HUES64 (cell line): ENCODE data around the gene PAXX.

Experiments used
- H3K27ac ChIP-seq: 2 replicates; pipeline ENCODE4 v1.7.0; 2013; ENCODE audit warnings: low read depth, low read length, inconsistent platforms
- H3K27me3 ChIP-seq: 2 replicates; pipeline ENCODE4 v1.6.1; 2013; ENCODE audit warnings: mild to moderate bottlenecking, low read length; ENCODE audit not compliant: insufficient read depth
- H3K36me3 ChIP-seq: 2 replicates; pipeline ENCODE4 v1.6.1; 2013; ENCODE audit warnings: mild to moderate bottlenecking, low read length; ENCODE audit not compliant: insufficient read depth
- H3K4me1 ChIP-seq: 2 replicates; pipeline ENCODE4 v1.6.1; 2013; ENCODE audit warnings: mild to moderate bottlenecking, low read length, moderate library complexity; ENCODE audit not compliant: insufficient read depth
- H3K4me3 ChIP-seq: 2 replicates; pipeline ENCODE4 v1.5.1; 2013; ENCODE audit warnings: mild to moderate bottlenecking, low read length, moderate library complexity
- H3K9ac ChIP-seq: 2 replicates; pipeline ENCODE4 v1.6.1; 2013; ENCODE audit warnings: mild to moderate bottlenecking, low read depth, low read length
- H3K9me3 ChIP-seq: 2 replicates; pipeline ENCODE4 v1.6.1; 2013; ENCODE audit warnings: low read depth, low read length; ENCODE audit not compliant: insufficient read depth
- WGBS: fragments of 150-250, 120-280 bp; methylation state at CpG from one replicate; pipeline ENCODE4 v1.1.7; 2013; ENCODE audit warnings: missing lambda C conversion rate; 5-methylcytosine and 5-hydroxymethylcytosine counted together

PAXX gene

GRCh38 chr9:136955202-136955942 is 36.9 kb upstream of the PAXX start:
- H3K36me3 ChIP-seq = no peaks in the 10 kb centered on the region

DNA sequence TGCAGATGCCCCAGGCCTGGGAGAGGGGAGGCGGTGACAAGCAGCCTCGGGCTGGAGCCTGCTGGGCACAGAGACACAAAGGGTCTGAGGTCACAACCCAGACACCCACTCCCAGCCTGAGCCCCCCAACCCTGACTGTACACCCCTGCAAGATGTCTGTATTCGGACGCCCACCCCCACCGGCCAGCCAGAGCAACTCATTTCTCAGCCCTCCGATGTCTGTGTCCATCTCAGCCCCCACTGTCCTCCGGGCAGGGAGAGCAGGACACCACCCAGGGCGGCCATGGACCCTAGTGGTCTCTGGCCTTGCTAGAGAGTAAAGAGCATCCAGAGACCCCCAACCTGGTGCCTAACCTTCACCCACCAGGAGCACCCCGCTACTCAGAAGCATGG is 36.3 kb upstream of the PAXX start:
- H3K9ac ChIP-seq = no peak overlapping the region
- no peaks in the 10 kb centered on the region for H3K27me3 ChIP-seq
- no peaks in the 10 kb centered on the region for H3K9me3 ChIP-seq
- H3K27ac ChIP-seq = no peak overlapping the region
- no peaks in the 10 kb centered on the region for H3K36me3 ChIP-seq
- 91% methylated on average over 9 of the region's 9 CpGs for WGBS
- H3K4me1 ChIP-seq = no peaks in the 10 kb centered on the region
- H3K4me3 ChIP-seq = no peak overlapping the region

More at GRCh38 chr9:136955202-136955942, 36.9 kb upstream of the PAXX start:
- Histone ChIP-seq H3K9ac (no peak overlapping the region), H3K4me3 (no peak overlapping the region), H3K9me3 (no peaks in the 10 kb centered on the region), H3K27me3 (no peaks in the 10 kb centered on the region), H3K4me1 (peaks cover 4% of the 10 kb centered on the region), H3K27ac (no peak overlapping the region)
- 86% methylated on average over 14 of the region's 14 CpGs for WGBS

GRCh38 chr9:136956604-136957003 is 35.6 kb upstream of the PAXX start:
- Histone ChIP-seq H3K9ac (no peak overlapping the region), H3K4me3 (no peak overlapping the region), H3K27ac (no peak overlapping the region), H3K9me3 (no peaks in the 10 kb centered on the region), H3K4me1 (no peaks in the 10 kb centered on the region), H3K27me3 (no peaks in the 10 kb centered on the region), H3K36me3 (no peaks in the 10 kb centered on the region)
- WGBS = 93% methylated on average over 4 of the region's 4 CpGs

- Histone ChIP-seq H3K4me1 (no peaks in the 10 kb centered on the region), H3K4me3 (no peak overlapping the region), H3K9ac (no peak overlapping the region), H3K27ac (no peak overlapping the region), H3K9me3 (no peaks in the 10 kb centered on the region), H3K36me3 (no peaks in the 10 kb centered on the region), H3K27me3 (no peaks in the 10 kb centered on the region)
- 100% methylated on average over 1 of the region's 1 CpG for WGBS
These were observed 34.8 kb upstream of the PAXX start for GRCh38 chr9:136957461-136957860.

DNA sequence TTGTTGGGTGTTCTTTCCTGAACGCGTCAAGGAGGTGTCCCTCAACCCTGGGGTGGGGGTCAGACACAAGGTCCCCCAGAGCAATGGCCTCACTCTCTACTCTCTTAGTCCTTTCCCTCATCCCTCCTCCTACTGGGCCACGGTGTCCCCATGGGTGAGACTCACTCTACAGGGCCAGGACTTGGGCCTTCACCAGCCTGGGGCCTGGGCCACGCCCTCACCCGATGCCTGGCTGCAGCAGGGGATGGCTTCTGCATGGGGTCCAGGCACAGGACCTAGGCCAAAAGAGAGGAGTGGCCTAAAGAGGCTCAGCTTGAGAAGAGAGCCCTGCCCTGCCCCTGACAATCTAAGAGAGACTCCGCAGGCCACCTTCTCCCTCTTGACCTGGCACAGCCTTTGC is 34.3 kb upstream of the PAXX start:
- WGBS = 90% methylated on average over 6 of the region's 6 CpGs
- Histone ChIP-seq H3K27me3 (no peaks in the 10 kb centered on the region), H3K4me3 (no peak overlapping the region), H3K9ac (no peak overlapping the region), H3K9me3 (no peaks in the 10 kb centered on the region), H3K36me3 (no peaks in the 10 kb centered on the region), H3K4me1 (no peaks in the 10 kb centered on the region), H3K27ac (no peak overlapping the region)

DNA sequence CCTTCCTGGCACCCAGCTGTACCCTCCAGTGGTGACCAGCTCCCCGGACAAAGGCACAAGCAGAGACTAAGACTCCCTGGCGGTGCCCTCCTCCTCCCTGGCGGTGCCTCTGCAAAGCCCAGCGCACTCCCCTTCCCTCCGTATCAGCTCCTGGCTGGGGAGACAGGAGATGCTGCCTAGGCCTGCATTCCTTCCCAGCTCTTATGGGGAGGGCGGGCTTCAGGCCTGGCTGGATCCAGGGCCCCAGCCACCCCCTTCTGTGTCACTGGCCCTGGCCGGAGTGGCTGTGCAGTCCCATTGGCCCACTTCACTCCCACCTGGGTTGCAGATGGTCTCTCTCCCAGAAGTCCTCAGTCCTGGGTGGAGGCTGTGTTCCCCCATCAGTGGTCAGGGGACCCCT is 33.7 kb upstream of the PAXX start:
- Histone ChIP-seq H3K9me3 (no peaks in the 10 kb centered on the region), H3K27me3 (no peaks in the 10 kb centered on the region), H3K36me3 (no peaks in the 10 kb centered on the region), H3K4me1 (no peaks in the 10 kb centered on the region), H3K9ac (no peak overlapping the region), H3K4me3 (no peak overlapping the region), H3K27ac (no peak overlapping the region)
- WGBS = 84% methylated on average over 7 of the region's 7 CpGs

GRCh38 chr9:136958898-136959850 is 33.0 kb upstream of the PAXX start:
- WGBS = 90% methylated on average over 28 of the region's 28 CpGs
- no peaks in the 10 kb centered on the region for H3K36me3 ChIP-seq
- H3K4me3 ChIP-seq = no peak overlapping the region
- no peak overlapping the region for H3K27ac ChIP-seq
- no peak overlapping the region for H3K9ac ChIP-seq
- H3K9me3 ChIP-seq = no peaks in the 10 kb centered on the region
- no peaks in the 10 kb centered on the region for H3K27me3 ChIP-seq
- no peaks in the 10 kb centered on the region for H3K4me1 ChIP-seq

DNA sequence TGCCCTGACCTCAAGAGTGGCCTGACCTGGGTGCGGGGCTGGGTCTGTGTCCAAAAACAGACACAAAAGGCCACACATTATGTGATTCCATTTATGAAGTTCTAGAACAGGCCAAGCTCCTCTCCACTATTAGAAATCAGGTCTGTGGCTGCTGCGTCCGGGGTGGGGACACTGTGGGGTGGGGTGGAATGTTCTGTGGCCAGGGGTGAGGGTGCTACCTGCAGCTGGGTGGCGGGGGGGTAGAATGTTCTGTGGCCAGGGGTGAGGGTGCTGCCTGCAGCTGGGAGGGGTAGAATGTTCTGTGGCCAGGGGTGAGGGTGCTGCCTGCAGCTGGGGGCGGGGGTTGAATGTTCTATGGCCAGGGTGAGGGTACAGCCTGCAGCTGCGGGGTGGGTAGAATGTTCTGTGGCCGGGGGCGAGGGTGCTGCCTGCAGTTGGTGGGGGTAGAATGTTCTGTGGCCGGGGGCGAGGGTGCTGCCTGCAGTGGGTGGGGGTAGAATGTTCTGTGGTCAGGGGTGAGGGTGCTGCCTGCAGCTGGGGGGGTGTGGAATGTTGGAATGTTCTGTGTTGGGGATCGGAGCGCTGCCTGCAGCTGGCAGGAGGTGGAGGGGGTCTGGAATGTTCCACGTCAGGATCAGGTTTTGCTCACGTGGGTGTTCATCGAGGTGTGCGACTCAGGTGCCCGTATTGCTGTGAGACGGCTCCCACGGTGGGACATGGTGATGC is 31.8 kb upstream of the PAXX start:
- 94% methylated on average over 19 of the region's 19 CpGs for WGBS
- no peak overlapping the region for H3K4me3 ChIP-seq
- no peak overlapping the region for H3K27ac ChIP-seq
- H3K36me3 ChIP-seq = no peaks in the 10 kb centered on the region
- no peaks in the 10 kb centered on the region for H3K4me1 ChIP-seq
- no peak overlapping the region for H3K9ac ChIP-seq
- H3K9me3 ChIP-seq = no peaks in the 10 kb centered on the region
- H3K27me3 ChIP-seq = no peaks in the 10 kb centered on the region

- 0 out of 2 replicates have a peak, but pooled peaks cover 2% of the 10 kb centered on the region for H3K4me1 ChIP-seq
- no peak overlapping the region for H3K9ac ChIP-seq
- no peaks in the 10 kb centered on the region for H3K9me3 ChIP-seq
- no peak overlapping the region for H3K27ac ChIP-seq
- H3K36me3 ChIP-seq = no peaks in the 10 kb centered on the region
- no peaks in the 10 kb centered on the region for H3K27me3 ChIP-seq
- WGBS = 95% methylated on average over 15 of the region's 15 CpGs
- no peak overlapping the region for H3K4me3 ChIP-seq
These were observed 31.3 kb upstream of the PAXX start for GRCh38 chr9:136960938-136961275.

DNA sequence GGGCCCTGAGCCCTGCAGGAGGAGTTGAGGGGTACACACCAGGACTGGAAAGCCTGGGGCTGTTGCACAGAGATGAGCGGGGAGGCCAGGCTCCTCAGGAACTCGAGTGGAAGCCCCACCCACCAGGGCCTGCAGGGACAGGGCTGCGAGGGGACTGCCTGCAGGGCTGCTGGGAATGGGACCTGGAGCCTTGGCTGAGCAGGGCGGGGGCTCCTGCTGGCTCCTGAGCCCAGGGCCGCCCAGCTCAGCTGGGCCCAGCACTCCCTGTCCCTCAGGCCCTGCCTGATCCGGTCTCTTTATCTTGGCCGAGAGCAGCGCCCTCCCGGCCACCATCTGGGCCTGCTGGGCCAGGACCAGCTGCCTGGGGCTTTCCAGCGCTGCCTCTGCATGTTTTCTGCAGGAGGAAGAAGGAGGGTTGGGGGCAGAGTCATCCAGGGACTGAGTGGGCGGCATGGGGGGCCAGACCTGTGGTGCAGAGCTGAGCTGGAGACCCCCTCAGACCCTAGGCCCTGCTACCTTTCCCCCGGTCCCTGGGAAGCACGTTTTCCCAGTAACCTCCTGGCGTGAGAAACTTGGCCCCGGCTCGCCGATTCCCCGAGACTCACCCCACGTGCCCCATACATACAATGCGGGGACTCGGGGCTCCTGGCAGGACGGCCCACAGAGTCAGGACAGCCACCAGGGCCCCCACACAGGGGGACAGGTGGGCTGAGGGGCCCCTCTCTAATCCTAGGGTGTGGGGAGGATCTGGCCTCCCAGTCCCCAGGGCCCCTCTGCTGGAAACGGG is 30.8 kb upstream of the PAXX start:
- H3K4me1 ChIP-seq = 0 out of 2 replicates have a peak, but pooled peaks cover 5% of the 10 kb centered on the region
- H3K27ac ChIP-seq = no peak overlapping the region
- H3K36me3 ChIP-seq = no peaks in the 10 kb centered on the region
- H3K9ac ChIP-seq = no peak overlapping the region
- H3K4me3 ChIP-seq = no peak overlapping the region
- 82% methylated on average over 23 of the region's 23 CpGs for WGBS
- H3K9me3 ChIP-seq = no peaks in the 10 kb centered on the region
- no peaks in the 10 kb centered on the region for H3K27me3 ChIP-seq
